GM18498 (cell line): ENCODE results near the gene DYSF.

Source experiments
- ATAC-seq: cut with Tn5 transposase; IDR thresholded peaks from one replicate; pipeline ENCODE4 v1.9.1; 2021; ENCODE audit warnings: mild to moderate bottlenecking, moderate library complexity; ENCODE audit not compliant: unreplicated experiment

DYSF gene

GRCh38 chr2:71610671-71611070 lies 157.3 kb downstream of the DYSF start:
- no peak for ATAC-seq

DNA sequence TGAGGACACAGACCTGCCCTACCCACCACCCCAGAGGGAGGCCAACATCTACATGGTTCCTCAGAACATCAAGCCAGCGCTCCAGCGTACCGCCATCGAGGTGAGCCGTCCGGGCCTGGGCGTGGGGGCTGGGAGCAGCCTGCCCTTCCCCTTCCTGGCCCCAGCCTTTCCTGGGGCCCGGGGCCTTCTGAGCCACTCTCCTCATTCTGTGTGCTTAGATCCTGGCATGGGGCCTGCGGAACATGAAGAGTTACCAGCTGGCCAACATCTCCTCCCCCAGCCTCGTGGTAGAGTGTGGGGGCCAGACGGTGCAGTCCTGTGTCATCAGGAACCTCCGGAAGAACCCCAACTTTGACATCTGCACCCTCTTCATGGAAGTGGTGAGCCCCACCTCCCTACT lies 157.9 kb downstream of the DYSF start:
- ATAC-seq, result no peak

- no peak for ATAC-seq
These were observed 158.6 kb downstream of the DYSF start for GRCh38 chr2:71611781-71612527.

DNA sequence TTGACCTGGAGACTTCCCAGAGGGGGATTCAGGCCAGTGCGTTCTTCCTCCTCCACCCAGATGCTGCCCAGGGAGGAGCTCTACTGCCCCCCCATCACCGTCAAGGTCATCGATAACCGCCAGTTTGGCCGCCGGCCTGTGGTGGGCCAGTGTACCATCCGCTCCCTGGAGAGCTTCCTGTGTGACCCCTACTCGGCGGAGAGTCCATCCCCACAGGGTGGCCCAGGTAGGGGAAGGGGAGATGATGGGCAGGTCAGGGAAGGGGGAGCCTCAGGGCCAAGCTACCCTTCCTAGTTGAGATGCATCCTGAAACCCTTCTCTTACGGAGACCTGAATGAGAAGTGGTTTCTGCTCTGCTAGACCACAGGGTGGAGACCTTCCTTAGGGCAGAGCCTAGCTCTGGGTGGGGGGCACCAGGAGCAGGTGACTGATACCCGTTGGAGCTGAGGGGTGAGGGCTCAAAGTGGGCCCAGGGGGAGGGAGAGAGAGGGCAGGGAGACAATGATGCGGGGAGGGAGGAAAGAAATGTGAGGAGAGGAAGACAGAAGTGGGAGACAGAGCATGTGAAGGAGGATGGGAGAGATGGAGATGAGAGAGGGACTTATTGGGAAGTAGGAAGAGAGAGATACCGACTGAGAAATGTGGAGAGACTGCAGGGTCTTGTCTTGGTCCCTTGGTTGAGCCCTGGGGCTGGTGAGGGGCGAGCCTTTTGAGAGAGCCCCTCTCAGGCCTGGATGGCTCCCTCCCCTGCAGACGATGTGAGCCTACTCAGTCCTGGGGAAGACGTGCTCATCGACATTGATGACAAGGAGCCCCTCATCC lies 159.4 kb downstream of the DYSF start:
- no peak for ATAC-seq

- no peak for ATAC-seq
These were observed 160.1 kb downstream of the DYSF start for GRCh38 chr2:71613403-71613952.

DNA sequence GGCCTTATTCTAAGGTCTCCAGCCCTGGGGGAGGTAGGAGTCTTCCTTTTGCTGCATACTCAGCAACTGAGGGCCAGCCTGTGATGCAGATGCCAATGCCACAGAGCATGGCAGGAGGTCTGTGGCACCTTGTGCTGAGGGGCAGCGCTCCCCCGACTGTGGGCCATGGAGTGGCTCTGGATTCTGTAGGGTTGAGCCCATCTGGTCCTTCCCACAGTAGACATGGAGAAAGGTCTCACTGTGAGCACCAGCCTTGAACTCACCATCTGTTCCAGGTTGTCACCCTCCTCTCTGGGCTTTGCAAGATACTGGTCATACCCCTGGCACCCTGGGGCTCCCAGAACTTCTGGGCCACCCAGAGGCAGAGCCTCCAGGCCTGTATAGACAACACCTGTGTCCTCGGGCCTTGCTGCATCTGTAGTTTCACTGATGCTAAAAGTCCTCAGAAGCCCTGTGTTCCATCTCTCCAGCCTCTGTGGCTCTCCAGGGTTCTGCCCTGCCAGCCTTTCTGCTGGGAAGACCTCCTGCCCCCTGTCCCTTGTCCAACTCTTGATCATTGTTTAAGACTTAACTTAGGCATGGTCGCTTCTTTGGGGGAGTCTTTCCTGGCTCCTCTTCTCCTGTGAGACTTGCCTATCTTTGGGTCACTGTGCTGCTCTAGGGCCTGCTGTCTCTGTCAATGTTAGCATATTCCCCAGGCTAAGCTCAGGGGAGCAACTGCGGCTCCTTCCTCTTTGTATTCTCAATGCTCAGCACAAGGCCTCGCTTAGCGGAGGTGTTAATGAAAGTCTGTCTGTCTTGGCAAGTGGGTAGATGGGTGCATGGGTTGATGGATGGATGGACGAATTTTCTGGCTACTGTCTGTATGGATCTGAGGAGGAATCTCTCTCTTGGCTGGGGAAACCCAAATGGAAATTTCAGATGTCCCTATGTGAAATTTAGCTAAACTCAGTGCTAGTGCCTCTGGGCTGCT lies 160.9 kb downstream of the DYSF start:
- no peak for ATAC-seq

- ATAC-seq, result no peak
These were observed 161.8 kb downstream of the DYSF start for GRCh38 chr2:71614976-71615766.

DNA sequence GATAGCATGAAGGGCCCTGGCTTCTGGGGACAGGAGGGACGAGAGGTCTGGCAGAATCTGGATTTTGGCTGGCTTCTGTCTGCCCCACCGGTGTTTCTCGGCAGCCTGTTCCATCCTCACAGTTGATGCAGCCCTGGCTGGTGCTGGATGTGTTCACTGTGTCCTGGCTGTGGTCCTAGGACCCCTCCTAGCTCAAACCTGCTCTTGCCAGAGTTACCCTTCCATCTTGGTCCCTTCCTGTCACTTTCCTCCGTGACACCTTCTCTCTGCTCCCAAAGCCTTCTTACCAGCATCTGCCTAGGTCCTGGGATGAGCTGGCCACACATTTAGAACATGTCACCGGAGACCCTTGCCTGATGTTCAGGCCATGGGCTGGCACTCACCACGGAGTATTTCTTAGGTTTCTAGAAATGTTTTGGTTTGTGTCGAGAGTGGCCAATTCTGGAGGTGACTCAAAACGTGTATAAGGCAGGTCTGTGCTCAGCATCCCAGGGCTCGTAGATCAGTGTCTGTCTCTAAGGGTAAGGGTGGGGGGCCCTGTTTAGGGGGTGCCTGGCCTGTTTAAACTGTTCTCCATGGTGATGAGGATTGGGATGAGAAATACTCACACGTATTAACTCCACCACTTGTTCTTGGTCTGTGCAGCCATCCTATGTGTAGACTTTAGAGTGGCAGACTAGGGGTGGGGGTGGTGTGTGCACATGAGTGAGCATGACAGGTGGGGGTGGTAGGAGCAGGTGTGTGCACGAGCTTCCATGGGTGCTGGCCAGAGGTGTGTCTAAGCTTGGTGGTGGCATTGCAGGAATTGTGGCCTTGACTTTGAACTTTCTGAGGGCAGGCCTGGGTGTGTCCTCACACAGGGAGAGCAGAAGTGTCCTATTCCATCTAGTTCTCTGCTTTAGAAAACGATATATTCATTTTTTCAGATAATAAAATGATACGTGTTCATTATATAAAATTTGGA lies 162.7 kb downstream of the DYSF start:
- no peak for ATAC-seq

GRCh38 chr2:71617266-71617665 lies 163.9 kb downstream of the DYSF start:
- no peak for ATAC-seq

GRCh38 chr2:71618327-71619113 lies 165.2 kb downstream of the DYSF start:
- ATAC-seq, result no peak

- no peak for ATAC-seq
These were observed 165.9 kb downstream of the DYSF start for GRCh38 chr2:71619230-71619741.

GRCh38 chr2:71620116-71620515 lies 166.8 kb downstream of the DYSF start:
- no peak for ATAC-seq

GRCh38 chr2:71620851-71621251 lies 167.5 kb downstream of the DYSF start:
- ATAC-seq, result no peak

DNA sequence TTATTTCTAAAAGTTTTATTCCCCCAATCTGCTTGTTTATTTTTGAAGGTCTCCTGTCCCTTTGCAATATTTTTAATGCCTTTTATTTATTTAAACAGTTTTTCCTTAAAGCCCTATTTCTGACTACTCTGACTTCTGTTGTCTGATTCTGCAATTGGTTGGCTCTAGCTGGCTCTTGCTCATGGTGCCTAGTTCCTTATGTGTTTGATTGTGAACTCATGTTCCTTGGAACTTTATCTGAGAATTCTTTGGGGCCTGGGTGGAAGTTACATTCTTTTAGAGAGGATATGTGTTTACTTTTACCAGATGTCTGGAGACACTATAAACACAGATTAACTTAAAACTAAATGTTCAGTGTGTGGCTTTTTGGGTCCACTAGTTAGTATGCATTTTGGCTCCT lies 175.9 kb downstream of the DYSF start:
- ATAC-seq, result no peak

DNA sequence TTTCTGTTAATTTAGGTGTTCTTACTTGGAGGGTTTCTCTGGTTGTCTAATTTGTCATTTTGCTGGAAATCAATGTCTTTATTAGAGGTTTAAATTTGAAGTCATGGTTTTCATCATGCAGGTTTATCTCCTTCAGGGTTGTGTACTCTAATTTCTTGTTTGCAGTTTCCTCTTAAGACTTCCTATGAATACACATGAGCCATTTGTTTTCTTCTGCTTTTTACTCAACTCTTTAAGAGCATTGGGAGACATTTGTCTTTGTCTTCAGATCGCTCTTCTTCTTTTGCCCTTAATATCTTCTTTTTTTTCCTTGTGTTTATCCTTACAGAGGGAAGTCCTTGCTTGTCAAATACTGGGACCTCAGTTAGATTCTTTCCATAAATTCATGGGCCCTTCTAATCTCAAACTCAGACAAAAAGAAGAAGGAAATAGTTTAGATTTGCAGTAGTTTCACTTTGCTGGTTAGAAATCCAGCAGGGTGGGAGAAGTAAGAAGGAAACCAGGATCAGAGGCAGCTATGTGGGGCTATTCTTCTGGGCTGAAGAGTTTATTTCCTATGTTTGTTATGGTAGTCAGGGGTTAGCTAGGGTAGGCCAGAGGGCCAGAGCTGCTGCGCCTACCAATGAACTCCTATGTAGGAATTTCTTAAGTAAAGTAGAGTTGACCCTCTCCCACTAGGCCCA lies 176.6 kb downstream of the DYSF start:
- no peak for ATAC-seq

GRCh38 chr2:71630454-71631328 lies 177.3 kb downstream of the DYSF start:
- ATAC-seq, result no peak
